ENCODE results near the gene TXK.

The TXK gene

DNA sequence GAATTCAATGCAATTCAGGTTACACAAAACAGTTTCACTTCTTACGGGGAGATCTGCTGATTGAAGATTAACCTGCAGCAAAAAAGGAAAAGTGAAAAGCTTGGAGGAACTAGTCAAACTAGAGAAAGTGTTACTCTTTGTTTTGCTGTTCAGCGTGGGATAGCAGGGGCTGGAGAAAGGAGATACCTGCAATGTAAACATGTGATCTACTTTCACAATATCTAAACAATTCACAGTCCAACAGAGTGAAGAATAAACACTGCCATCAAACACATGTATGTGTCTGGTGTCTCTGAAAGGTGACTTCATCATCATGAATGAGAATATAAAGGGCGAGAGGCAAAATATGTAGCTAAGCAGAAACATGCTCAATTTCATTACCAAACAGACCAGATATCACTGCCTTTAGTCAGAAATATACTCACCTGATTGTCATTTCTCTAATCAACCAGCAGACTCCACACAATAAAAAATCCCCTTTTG lies 91.0 kb downstream of the TXK start:
- no peaks in the 10 kb centered on the region for H3K36me3 ChIP-seq (ENCODE audit: control insufficient read depth, insufficient read depth, low read length)
- TF ChIP-seq, protein P1, sequence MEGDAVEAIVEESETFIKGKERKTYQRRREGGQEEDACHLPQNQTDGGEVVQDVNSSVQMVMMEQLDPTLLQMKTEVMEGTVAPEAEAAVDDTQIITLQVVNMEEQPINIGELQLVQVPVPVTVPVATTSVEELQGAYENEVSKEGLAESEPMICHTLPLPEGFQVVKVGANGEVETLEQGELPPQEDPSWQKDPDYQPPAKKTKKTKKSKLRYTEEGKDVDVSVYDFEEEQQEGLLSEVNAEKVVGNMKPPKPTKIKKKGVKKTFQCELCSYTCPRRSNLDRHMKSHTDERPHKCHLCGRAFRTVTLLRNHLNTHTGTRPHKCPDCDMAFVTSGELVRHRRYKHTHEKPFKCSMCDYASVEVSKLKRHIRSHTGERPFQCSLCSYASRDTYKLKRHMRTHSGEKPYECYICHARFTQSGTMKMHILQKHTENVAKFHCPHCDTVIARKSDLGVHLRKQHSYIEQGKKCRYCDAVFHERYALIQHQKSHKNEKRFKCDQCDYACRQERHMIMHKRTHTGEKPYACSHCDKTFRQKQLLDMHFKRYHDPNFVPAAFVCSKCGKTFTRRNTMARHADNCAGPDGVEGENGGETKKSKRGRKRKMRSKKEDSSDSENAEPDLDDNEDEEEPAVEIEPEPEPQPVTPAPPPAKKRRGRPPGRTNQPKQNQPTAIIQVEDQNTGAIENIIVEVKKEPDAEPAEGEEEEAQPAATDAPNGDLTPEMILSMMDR (IDR thresholded peaks at IDR 0.05; ENCODE audit: insufficient read depth, low read length, poor library complexity, severe bottlenecking) = no peak
- H3K4me3 ChIP-seq (replicated peaks; ENCODE audit: low read depth, low read length) = no peak overlapping the region
- H3K27me3 ChIP-seq (replicated peaks; ENCODE audit: control insufficient read depth, insufficient read depth, low read length) = no peaks in the 10 kb centered on the region
- DNase-seq (ENCODE audit: extremely low read depth, insufficient read length) = no peak

DNA sequence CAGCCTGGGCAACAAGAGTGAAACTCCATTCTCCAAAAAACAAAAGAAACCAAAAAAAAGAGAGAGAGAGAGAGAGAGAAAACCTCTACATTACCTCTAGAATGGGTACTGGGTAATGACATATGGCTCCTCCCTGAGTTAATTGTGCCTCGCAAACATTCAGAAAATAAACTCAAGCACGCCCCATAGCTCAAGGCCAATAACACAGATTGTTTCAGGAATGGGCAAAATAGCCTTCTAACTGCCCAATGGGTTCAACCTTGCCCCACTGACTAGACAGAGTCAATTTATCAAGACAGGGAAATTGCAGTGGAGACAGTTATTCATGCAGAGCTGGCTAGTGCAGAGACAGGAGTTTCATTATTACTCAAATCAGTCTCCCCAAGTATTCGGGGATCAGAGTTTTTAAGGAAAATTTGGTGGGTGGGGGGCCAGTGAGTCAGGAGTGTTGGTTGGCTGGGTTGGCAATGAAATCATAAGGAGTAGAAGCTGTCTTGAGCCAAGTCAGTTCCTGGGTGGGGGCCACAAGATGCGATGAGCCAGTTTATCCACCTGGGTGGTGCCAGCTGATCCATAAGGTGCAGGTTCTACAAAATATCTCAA lies 92.4 kb downstream of the TXK start:
- Histone ChIP-seq H3K36me3 (ENCODE audit: control insufficient read depth, insufficient read depth, low read length) (no peaks in the 10 kb centered on the region), H3K4me3 (replicated peaks; ENCODE audit: low read depth, low read length) (no peak overlapping the region), H3K27me3 (replicated peaks; ENCODE audit: control insufficient read depth, insufficient read depth, low read length) (no peaks in the 10 kb centered on the region)
- no peak for DNase-seq (ENCODE audit: extremely low read depth, insufficient read length)
- TF ChIP-seq, protein P1 (IDR thresholded peaks at IDR 0.05; ENCODE audit: insufficient read depth, low read length, poor library complexity, severe bottlenecking) = no peak

DNA sequence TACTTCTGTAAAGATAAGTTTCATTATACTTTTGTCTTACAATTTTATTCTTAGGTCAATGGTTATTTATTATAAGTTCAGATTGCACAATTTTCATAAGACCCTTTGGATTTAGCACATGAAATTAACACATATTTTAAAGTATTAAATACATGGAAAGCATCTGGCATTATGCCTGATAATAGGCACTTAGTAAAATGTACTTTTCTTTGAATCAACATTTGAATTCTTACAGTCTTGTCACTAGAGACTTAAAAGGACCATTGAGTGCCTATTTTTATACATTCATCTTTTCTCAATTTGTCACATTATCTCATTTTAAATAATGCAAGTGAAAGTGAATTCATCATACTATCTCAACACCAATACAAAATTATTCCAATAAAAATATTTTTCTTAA lies 94.5 kb downstream of the TXK start:
- TF ChIP-seq, protein P1 (IDR thresholded peaks at IDR 0.05; ENCODE audit: insufficient read depth, low read length, poor library complexity, severe bottlenecking) = no peak
- Histone ChIP-seq H3K36me3 (ENCODE audit: control insufficient read depth, insufficient read depth, low read length) (no peaks in the 10 kb centered on the region), H3K27me3 (replicated peaks; ENCODE audit: control insufficient read depth, insufficient read depth, low read length) (no peaks in the 10 kb centered on the region), H3K4me3 (replicated peaks; ENCODE audit: low read depth, low read length) (no peak overlapping the region)
- DNase-seq (ENCODE audit: extremely low read depth, insufficient read length) = no peak

DNA sequence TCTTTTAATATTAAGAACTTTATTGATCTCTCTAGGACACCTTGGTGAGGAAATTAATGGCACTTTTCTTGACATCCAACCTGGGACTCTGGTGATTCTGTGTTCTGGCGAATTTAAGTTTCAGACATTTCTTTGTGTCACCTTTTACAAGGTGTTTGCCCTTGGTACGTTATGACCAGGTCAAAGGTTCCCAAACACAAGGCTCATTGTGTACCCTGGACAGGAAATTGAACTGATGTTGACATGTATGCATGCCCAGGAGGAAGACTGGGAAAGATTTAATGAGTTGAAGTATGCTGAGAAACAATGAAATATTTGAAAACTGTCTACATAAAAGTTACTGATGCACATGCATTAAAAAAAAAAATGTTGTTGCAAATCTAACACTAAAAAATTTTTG lies 95.4 kb downstream of the TXK start:
- Histone ChIP-seq H3K4me3 (replicated peaks; ENCODE audit: low read depth, low read length) (no peak overlapping the region), H3K27me3 (replicated peaks; ENCODE audit: control insufficient read depth, insufficient read depth, low read length) (no peaks in the 10 kb centered on the region)
- no peak for DNase-seq (ENCODE audit: extremely low read depth, insufficient read length)

DNA sequence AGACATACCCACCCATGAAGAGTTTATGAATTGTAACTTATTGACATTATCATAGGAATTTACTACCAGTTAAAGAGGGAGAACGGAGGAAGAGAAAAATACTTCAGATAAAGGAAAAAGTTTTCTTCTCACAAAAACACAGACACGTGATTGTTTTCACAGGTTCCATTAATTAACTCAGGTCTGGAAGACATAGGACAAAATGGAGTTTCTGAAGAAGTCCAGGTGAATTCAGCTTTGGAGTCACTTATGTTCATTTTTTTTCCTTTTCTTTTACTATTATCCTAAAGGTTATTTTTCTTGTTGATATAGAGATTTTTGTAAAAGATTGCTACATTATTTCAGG lies 97.0 kb downstream of the TXK start:
- Histone ChIP-seq H3K27me3 (replicated peaks; ENCODE audit: control insufficient read depth, insufficient read depth, low read length) (no peaks in the 10 kb centered on the region), H3K4me3 (replicated peaks; ENCODE audit: low read depth, low read length) (no peak overlapping the region), H3K36me3 (ENCODE audit: control insufficient read depth, insufficient read depth, low read length) (no peaks in the 10 kb centered on the region)
- no peak for DNase-seq (ENCODE audit: extremely low read depth, insufficient read length)
- TF ChIP-seq, protein P1 (IDR thresholded peaks at IDR 0.05; ENCODE audit: insufficient read depth, low read length, poor library complexity, severe bottlenecking) = no peak

More for the DNA sequence above, 95.4 kb downstream of the TXK start:
- TF ChIP-seq, protein P1 (IDR thresholded peaks at IDR 0.05; ENCODE audit: insufficient read depth, low read length, poor library complexity, severe bottlenecking) = no peak
- H3K36me3 ChIP-seq (ENCODE audit: control insufficient read depth, insufficient read depth, low read length) = no peaks in the 10 kb centered on the region

DNA sequence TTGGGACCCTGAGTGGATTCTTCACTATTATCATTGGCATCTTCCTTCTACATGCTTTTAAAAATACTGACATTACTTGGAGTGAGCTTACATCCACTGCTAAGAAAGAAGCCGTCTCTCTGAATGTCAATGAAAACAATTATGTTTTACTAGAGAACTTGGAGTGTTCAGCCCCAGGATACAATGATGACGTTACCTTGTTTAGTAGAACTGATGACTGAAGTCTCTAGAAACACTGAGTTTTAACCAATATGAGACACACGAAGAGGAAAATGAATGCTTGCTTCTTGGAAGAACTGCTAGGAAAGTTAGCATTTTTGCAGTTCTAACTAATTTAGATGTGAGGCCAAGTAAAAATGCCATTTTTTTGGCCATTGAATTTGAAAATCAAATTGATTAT lies 98.1 kb downstream of the TXK start:
- TF ChIP-seq, protein P1 (IDR thresholded peaks at IDR 0.05; ENCODE audit: insufficient read depth, low read length, poor library complexity, severe bottlenecking) = no peak
- no peak for DNase-seq (ENCODE audit: extremely low read depth, insufficient read length)

More for the DNA sequence above, 98.1 kb downstream of the TXK start:
- H3K27me3 ChIP-seq (replicated peaks; ENCODE audit: control insufficient read depth, insufficient read depth, low read length) = no peaks in the 10 kb centered on the region
- H3K36me3 ChIP-seq (ENCODE audit: control insufficient read depth, insufficient read depth, low read length) = no peaks in the 10 kb centered on the region
- no peak overlapping the region for H3K4me3 ChIP-seq (replicated peaks; ENCODE audit: low read depth, low read length)

All from GM06990 (cell line).